ENCODE results near the gene PRICKLE2. TPM values are rescaled to one million over a fixed set of nuclear protein-coding genes. Genes with fewer than 3 reads are reported as not detected.

PRICKLE2 gene, protein sequence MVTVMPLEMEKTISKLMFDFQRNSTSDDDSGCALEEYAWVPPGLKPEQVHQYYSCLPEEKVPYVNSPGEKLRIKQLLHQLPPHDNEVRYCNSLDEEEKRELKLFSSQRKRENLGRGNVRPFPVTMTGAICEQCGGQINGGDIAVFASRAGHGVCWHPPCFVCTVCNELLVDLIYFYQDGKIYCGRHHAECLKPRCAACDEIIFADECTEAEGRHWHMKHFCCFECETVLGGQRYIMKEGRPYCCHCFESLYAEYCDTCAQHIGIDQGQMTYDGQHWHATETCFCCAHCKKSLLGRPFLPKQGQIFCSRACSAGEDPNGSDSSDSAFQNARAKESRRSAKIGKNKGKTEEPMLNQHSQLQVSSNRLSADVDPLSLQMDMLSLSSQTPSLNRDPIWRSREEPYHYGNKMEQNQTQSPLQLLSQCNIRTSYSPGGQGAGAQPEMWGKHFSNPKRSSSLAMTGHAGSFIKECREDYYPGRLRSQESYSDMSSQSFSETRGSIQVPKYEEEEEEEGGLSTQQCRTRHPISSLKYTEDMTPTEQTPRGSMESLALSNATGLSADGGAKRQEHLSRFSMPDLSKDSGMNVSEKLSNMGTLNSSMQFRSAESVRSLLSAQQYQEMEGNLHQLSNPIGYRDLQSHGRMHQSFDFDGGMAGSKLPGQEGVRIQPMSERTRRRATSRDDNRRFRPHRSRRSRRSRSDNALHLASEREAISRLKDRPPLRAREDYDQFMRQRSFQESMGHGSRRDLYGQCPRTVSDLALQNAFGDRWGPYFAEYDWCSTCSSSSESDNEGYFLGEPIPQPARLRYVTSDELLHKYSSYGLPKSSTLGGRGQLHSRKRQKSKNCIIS
- not detected for total RNA-seq

DNA sequence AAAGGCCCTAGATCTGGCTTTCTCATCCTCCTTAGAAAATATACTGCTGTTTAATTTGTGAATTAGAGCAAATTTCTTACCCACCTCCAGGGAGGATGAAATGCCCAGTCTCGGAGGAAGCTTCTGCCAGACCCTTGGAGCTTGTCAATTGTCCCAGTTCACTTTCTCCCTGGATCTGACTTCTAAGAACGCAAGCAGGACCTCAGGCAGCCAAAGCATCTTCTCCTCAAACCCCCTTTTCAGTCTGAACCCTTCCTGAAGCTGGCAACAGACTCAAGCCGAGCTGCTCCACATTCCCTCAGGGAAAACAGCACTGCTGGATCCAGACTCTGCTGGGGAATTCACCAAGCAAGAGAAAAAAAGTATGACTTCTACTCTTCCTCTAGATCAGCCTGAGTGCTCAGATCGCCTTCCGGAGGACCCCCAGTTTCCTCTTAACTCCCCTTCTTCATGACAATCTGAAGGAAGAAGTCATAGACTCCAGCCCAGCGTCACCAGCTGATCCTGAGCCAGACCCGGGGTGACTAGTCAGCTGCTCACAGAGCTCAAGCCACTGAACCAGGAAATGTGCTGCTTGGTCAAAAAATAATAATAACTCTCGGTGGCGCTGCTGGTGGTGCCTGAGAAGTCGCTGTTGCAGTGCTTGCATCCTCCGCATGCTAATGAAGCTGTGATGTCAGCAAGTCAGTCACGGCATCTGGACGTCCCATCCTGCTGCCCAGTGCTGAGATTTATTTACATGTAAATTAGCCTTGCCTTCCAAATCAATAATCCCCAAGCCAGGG, at the start of gene PRICKLE2:
PRICKLE2 (minus strand) TSS at position 641 of the 785 bp plus-strand sequence. CDS start 26,539 bp downstream, outside the sequence.
- DNase-seq, result no peak

DNA sequence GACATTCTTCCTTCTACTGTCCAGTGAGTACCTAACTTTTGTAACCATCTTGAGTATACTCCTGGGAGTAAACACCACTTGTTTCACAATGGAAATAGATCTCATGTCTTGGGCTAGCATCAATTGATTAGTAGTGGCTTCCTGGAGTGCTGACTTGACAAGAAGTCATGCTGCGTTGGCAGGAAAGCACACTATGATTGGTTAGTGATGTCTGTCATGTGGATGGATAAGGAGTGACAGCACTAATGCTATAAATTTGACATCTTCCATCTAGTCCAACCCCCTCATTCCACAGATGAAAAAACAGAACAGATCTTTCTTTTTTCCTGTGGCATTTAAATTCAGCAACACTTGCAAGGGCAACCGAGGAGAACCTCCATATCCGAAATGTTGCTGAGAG, 47.6 kb upstream of the PRICKLE2 start:
- no peak for DNase-seq

DNA sequence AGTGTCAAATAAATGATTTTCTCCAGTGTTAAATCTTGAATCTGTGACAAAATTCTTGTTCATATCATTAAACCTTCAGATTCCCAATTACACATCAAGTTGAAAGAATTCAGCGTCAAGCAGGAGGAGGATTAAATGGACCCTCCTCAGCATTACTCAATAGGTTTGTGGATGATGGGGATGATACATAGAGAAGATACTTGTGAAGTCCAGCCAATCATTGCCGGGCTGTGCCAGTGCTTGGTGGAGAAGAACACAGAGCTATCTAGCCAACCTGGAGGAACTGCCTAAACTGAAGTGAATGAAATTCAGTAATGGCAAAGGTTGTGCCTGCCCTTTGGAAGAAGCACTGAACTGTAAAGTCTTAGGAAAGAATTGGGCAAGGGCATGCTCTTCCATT, 47.0 kb upstream of the PRICKLE2 start:
- no peak for DNase-seq

DNA sequence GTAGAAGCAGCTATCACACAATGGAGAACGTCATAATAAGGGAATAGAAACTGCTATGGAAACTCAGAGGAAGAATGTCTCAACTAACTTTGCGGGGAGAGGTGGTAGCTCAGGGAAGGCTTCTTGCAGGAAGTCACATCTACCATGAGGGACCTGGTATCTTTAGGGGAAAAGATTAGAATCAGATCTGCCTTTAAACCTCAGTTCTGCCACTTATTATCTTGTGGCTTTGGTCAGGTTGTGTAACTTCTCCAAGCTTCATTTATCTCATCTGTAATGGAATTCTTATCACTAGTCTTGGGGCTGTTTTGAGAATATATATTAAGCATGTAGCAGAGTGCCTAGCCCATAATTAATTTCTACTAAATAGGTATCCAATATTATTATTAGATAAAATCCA, 46.4 kb upstream of the PRICKLE2 start:
- DNase-seq, result no peak

DNA sequence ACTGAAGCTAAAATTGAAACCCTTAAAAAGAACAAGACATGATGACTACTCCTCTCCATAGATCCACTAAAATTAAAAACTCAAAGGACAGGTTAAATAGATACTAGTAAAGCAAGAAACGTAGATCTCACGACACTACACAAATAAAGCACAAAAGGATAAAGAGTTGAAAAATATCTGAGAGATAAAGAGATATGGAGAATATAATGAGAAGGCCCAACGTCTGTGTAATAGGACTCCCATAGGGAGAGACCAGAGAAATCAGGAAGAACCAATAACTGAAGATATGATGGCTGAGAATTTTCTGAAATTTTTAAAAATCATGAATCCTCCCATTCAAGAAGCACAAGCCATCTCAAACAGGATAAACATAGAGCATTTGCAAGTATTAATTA, 45.6 kb upstream of the PRICKLE2 start:
- DNase-seq, result no peak

DNA sequence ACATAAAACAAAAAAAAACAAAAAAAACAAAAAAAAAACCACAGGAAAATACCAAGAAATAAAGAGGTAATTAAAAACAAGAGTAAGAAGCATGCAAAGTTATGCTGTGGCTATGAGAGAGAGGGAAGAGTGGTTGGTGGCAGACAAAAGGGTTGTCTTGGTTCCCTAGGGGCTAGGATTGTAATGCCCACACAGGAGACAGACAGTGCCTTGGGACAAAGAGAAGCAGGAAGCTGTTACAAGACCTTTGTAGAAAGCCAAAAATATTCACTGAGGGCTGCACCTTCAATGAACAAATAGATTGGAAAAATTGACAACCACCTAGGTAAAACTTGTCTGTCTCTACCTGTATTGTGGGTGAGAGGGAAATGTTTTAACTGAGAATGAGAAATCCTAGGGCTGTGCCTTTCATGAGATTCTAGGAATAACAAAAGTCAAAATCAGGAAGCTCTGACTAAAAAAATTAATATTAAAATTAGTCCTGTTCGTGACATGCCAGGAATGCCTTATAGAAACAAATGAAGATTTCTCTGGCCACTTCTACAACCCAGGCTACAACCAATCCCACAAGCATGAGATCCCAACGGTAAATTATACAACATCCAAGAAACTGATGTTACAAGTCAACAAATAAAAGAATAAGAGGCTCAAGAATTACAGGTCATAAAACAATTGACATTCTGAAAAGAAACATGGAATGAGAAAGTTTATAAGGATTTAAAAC, 45.0 kb upstream of the PRICKLE2 start:
- no peak for DNase-seq

DNA sequence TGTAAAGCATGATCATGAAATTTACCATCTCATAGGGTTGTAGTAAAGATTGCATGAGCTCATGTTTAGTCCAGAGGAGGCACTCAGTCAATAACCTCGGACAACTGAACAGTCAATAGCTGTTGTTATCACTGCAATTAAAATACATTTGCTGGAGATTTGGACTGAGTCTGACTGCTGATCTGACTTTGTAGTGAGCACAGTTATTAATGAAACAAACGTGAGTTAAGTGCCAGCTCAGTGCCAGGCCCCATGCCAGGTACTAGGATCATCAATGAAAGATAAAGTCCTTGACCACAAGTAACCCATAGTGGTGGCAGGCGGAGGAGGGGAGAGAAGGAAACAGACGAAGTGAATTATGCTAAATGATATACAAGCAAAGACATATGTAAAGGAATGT, 43.7 kb upstream of the PRICKLE2 start:
- no peak for DNase-seq

DNA sequence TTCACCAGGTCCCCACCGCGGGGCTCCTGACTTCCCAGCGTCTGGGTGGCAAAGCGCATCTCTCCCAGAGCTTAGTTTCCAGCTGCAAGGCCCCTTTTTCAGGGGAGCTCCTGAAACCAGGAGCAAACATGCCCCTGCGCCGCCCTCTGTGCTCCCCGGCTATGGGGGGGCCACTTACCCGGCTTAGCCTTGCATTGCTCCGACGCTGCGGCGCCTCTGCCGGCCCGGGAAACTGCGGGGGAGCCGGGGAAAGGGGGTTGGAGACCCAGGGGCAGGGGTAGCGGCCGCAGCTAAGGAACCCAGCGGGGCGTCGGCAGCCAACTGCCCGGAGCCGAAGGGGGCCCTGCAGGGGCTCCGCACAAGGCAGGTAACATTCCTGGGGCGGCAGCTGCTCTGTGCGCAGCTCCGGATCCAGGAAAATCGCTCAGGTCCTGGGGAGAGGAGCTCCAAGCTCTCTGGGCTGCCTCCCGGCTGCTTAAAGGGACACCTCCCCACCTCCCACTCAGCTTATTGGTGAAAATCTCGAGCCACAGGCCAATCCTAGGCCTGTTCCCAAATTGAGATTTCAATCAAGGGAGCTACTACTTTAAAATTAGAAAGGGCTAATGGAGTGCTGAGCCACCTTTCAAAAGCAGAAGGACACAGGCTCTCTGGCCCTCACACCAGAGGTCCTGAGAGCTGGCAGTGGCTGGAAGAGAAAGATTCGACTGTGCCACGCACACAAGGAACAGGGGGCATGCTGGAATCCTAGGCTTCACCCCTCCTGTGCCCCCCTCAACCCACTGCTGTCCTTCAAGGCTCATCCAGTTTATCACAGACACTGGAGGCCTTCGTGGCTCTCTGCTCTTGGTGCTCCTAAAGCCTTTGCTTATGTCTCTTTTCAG, 42.7 kb upstream of the PRICKLE2 start:
- no peak for DNase-seq

DNA sequence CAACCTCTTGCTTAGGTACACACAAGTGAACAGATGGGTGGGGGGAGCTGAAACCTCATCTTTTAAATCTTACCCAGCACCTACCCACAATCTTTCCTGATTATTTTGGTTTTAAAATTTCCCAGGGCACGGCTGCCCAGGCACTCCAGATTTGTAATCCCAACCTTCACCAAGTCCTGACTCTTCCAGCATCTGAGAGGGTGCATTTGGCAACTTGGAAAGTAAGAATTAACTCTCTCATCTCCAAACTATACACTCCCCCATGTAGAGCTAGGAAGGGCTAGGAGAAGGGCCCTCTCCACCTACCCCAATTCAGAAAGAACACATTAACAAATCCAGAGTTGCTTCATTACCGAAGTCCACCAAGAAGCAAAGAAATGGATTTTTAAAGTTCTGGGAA, 41.7 kb upstream of the PRICKLE2 start:
- no peak for DNase-seq

DNA sequence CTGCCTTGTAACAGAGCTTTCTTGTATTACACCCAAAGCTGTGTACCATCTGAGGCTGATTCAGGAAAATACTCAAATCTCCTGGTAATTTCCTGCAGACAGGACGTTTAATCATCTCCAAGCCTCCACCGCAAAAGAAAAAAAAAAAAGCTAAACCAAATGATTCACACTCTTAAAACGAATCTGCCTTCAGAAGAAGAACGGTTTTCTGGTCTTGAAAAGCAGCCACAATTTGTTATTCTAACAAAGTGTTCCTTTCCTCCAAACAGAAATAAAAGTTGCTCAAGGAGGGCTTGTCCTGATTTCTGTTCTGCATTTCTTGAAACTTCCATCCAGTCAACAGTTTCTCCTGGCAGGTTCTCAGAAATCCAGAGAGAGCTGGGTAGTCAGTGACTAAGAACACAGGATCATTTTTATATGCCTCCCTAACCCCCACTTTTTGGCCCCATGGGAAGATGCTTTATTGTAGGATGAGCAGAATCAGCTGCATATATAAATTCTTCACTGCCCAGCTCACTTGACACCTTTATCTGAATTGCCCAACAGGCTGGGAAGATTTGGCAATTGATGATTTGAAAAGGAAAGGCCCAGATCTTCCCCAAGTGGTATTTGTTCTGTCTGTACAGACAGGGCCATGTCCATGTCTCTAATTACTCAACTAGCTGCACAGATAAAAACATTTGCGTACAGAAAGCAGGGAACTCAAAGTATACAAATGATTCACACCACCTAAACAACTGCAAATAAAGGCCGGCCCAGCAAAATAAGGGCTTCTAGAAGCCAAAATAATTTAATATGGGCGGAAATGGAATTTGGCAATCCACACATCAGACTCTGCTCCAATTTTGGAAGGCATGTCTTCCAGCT, 41.0 kb upstream of the PRICKLE2 start:
- DNase-seq, result no peak

DNA sequence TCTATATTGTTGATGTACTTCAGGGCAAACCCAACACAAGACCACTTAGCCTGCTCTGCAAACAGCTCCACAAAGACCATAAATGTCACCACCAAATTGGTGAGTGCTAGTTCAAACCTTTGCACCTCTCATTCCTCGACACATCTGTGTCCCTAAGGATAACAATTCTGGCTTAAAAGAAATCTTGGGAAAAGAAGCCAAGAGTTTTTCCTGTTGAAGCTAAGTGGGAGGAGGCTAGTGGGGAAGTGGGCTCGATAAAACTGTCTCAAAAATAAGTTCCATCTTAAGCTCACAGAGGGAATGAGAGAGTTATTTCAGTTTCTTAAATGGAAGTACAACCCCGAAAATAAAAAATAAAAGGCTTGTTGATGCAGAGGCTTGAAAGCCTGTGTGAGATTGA, 40.4 kb upstream of the PRICKLE2 start:
- DNase-seq, result no peak

DNA sequence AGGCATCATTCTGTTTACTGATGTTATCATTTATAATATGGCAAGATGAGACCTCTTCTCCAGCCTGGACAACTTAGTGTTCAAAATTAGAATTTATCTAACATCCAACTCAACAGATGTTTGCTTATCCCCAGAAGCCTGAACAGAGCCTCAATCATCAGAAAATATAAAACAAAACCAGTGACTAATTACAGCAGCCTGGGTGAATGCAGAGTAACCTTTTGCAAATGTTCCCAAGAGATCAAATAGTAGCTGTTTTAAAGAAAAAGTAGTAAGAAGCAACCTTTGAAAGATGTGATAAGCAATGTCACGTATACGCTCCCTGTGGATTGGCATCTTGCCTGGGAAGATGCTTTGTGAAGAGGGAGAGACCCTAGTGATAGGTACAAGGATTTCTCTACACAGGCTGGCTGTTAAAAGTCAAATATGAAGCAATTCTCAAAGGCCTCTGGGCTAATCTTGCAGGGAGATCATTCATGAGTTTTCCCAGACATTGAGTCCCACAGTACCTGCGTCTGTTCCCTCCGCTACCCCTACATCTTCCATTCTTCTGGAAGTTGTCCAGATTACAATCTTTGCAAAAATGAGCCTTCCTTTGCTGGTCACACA, 39.3 kb upstream of the PRICKLE2 start:
- DNase-seq, result no peak

DNA sequence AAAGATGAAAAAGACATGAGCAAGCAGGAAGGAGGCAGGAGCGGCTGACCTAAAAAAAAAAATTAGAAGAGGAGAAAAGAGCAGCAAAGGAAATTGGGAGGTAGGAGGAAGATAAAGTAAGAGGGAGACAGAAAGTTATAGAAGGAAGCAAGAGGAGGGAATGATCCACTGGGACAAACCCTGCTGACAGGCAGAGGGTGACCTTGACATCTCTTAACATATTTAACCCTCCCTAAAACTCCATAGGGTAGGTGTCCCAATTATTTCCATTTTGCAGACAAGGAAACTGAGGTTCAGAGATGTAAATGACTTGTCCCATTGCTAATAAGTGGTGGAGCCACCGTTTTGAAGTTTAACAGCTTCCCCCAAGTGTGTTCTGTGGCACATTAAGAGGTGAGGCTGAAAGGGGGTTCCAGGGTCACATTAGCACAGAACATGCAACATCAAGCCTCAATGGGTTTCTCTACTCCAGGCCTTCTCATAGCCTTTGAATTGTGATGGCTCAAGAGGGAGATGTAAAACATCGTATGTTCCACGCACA, 37.4 kb upstream of the PRICKLE2 start:
- DNase-seq, result no peak

DNA sequence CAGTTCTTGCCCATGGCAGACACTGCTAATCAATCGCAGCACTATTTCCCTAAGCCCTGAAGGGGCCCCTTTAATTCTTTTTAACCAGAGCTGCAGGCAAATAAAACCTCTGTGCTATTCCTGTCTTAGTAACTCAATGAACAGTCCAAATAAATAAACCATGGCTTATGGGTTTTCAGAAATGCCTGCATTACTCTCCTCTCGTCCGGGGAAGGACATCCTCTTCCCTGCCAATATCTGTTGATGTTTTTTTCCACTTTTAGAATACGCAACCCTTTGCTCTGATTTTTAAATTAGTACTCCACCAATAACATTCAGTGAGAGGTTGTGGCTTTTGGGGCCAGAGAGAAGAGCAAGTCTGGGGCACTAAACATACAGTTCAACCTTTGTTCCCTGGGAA, 35.2 kb upstream of the PRICKLE2 start:
- DNase-seq, result no peak

DNA sequence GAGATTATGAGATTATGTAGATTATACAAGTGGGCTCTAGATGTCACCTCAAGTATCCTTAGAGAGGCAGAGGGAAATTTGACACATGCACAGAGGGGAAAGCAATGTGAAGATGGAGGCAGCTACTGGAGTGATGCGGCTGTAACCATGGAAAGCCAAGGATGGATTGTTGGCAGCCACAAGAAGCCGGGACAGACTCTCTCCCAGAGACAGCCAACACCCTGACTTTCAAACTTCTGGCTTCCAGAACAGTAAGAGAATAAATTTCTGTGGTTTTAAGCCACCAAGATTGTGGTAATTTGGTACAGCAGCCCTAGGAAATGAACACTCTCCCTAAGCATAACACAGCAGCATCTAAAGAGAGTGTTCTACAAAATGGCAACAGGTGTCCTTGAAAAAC, 34.4 kb upstream of the PRICKLE2 start:
- no peak for DNase-seq

DNA sequence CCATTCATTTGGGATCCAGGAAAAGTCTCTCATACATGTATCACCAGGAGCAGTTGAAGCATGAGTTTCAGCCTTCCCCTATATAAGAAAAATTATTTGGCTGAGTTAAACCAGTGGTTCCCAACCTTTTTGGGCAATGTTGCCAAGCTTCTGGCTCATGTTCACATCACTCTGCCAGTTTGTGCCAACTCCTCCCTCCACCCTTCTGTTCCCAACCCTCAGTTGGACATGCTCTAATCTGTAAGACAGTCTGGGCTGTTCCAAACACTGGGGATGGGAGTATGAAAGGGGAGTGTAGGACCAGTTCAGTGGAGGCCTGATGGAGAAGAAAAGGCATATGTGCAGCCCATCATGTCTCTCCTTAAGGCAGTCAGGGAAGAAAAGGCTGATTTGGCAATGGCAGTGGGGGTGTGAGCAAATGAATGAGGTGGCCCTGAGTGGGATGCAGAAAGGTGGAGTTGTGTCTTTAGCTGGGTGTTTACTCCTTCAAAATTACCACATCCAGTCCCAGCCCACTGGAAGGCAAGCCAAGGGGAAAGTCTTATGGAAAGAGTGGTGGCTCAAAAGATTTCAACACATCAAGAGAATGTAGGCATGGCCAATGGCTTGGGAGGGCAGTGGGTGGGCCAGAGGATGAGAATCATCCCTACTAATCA, 32.0 kb upstream of the PRICKLE2 start:
- DNase-seq, result no peak

DNA sequence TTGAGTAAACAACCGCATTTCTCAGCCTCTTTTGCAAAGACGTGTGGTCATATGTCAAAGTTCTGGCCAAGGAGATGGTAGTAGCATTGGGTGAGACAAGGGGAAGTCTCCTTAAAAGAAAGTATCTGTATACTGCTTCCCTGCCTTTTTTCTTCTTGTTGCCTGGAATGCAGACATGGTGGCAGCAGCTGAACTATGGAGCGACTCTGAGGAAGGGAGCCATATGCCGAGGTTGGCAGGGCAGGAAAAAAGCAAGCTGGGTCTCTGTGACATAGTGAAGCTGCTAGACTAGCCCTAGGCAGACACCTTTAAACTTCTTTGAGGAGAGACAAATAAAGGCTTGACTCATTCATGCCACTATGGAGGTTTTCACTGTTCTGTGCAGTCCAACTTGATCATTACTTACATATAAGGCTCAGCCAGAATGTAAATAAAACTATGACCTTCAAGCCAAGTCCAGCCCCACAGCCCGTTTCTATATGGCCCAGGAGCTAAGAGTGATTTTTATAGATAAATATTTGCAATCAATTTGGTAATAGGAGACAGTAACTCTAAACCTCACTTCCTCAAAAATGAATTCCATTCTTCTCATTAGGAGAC, 30.6 kb upstream of the PRICKLE2 start:
- DNase-seq, result no peak

DNA sequence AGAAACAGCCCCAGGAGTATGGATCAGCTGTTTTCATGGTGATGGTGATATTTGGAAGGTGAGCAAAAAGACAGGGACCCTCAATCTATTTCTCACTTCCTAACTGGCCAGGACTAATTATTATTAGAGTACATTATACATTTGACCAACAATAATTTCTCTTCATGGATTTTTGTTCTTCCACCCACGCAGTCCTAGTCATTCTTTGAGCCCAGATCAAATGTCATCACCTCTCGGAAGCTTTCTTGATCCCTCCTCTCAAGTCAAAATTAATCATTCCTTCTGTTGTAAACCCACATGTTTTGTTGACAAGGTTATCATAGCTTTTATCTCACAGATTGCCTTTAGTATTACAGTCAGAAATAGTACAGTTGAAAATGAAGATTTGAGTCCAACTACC, 29.2 kb upstream of the PRICKLE2 start:
- DNase-seq, result no peak

DNA sequence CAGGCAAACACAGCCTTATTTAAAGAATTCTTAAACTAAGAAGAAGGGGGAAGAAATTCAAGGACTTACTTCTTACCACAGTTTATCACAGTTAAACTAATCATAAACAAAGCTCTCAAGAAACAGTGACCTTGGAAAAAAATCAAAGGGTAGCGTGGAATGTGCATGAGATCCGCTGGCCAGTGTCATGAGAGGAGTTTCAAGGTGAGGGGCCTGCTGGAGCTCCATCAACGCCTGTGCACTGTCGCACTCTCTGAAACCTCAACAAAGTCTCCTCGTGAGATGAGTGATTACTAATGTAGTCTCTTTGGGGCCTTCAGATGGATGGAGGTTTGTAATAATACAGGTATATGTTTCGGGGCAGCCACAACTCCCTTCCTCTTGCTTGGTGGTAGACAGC, 28.4 kb upstream of the PRICKLE2 start:
- DNase-seq, result no peak
